ENCODE results near the gene SGSM1.

DNA sequence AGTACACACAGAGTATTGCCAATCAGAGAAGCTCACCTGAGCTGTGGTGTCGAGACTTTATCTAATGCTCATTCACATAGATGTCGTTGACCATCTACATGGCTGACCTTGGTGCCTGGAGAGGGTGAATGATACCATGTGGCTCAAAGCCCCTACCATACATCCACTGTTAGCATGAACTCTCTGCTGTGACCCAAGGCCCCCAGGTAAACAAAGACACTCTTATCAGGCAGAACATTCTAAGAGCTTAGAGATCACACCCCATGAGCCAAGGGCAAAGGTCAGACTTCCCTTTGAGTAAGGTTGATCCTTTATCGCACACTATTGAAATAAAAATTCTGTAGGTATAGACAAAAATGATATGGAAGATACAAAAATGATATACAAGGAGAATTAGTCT lies 16.5 kb upstream of the SGSM1 start:
- TF ChIP-seq POLR2A (IDR thresholded peaks at IDR 0.05) (no peak), EP300 (IDR thresholded peaks at IDR 0.05) (no peak)
- TF ChIP-seq, protein P1, sequence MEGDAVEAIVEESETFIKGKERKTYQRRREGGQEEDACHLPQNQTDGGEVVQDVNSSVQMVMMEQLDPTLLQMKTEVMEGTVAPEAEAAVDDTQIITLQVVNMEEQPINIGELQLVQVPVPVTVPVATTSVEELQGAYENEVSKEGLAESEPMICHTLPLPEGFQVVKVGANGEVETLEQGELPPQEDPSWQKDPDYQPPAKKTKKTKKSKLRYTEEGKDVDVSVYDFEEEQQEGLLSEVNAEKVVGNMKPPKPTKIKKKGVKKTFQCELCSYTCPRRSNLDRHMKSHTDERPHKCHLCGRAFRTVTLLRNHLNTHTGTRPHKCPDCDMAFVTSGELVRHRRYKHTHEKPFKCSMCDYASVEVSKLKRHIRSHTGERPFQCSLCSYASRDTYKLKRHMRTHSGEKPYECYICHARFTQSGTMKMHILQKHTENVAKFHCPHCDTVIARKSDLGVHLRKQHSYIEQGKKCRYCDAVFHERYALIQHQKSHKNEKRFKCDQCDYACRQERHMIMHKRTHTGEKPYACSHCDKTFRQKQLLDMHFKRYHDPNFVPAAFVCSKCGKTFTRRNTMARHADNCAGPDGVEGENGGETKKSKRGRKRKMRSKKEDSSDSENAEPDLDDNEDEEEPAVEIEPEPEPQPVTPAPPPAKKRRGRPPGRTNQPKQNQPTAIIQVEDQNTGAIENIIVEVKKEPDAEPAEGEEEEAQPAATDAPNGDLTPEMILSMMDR (IDR thresholded peaks at IDR 0.05), result no peak
